ENCODE measurements around the gene PPP1R12B. TPM values are rescaled to one million over a fixed set of nuclear protein-coding genes. Genes with fewer than 3 reads are reported as not detected.
"Not testable (repeated sequence)": the region's sequence is repeated elsewhere in the genome, so short reads cannot be mapped to it uniquely, and the experiment has no call there.

Gene PPP1R12B
- total RNA-seq, 1 experiment from 2014 or later: 13.1 TPM

DNA sequence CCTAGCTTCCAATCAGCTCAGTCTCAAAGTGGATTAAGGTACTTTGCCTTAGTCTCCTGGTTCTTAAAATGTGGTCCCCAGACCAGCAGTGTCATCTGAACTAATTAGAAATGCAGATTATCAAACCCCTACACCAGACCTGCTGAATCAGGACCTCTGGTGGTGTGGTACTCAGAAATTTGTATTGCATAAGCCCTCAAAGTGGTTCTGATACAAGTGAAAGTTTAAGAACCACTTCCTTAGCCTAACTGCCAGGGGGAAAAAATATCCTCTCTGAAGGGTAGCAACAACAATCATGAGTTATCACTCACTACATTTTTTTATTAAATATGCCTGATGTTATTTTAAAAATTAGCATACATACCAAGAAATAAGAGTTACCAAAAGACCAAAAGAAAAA, 131.2 kb downstream of the PPP1R12B start:
- H3K9me3 ChIP-seq (ENCODE audit: control insufficient read depth, insufficient read depth, low read depth, low read length); POLR2A ChIA-PET; in situ Hi-C loops (cut with HindIII; ENCODE audit: low pct_unique_long_range_greater_than_20kb, low sequenced_read_pairs); BruUV-seq (replicated peaks); DNase-seq (ENCODE audit: low read depth, low spot score); H3K27me3 ChIP-seq (ENCODE audit: control insufficient read depth, insufficient read depth, low read length); H3K36me3 ChIP-seq (ENCODE audit: control insufficient read depth, insufficient read depth, low read length); intact Hi-C loops (cut with micrococcal nuclease; ENCODE audit: unreplicated experiment); H3K27ac ChIP-seq (ENCODE audit: low read length); H3K4me1 ChIP-seq (ENCODE audit: control insufficient read depth, insufficient read depth, low read length); ATAC-seq; H3K4me3 ChIP-seq (ENCODE audit: low read depth in 2 of 2, low read length in 2 of 2): not testable (repeated sequence)
- CTCF ChIA-PET: interaction anchor here (0.6 kb wide), 1 partner anchor 111 kb away, joined by 5 read pairs; no protein-coding TSS in a partner anchor

DNA sequence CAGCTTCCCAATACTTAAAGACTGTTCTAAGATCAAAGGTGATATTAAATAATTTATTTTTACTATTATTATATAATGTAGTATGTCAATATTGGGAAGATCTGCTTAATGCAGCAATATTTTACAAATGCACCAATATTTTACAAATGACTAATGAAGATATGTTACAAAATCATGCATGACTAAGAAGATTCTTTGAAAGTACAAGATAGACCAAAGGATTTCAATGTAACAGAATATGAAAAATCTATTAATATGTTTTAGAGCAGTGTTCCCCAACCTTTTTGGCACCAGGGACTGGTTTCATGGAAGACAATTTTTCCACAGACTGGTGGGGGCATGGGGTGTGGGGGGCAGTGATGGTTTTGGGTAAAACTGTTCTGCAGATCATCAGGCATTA, 132.1 kb downstream of the PPP1R12B start:
- intact Hi-C loops (cut with micrococcal nuclease; ENCODE audit: unreplicated experiment); POLR2A ChIA-PET; in situ Hi-C loops (cut with HindIII; ENCODE audit: low pct_unique_long_range_greater_than_20kb, low sequenced_read_pairs): not testable (repeated sequence)

DNA sequence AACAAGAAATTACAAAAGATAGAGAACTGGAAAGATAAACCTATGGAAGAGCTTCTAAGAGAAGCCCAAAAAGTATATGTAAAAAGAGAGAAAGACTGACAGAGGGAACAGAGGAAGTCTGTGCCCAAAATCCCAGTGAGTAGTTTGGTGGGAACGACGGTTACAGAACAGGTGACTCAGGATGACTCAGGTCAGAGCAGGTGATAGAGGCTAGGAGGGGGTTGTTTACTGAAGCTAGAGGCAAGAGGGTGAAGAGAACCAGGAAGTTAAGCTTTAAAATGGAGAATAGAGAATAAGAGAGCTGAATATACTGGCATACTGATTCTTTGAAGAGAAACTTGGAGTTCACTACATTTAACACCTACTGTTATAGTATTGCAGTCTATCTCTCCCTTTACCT, 134.9 kb downstream of the PPP1R12B start:
- H3K4me3 ChIP-seq (ENCODE audit: low read depth in 2 of 2, low read length in 2 of 2); DNase-seq (ENCODE audit: low read depth, low spot score); H3K4me1 ChIP-seq (ENCODE audit: control insufficient read depth, insufficient read depth, low read length); ATAC-seq; intact Hi-C loops (cut with micrococcal nuclease; ENCODE audit: unreplicated experiment); H3K27ac ChIP-seq (ENCODE audit: low read length); in situ Hi-C loops (cut with HindIII; ENCODE audit: low pct_unique_long_range_greater_than_20kb, low sequenced_read_pairs); H3K9me3 ChIP-seq (ENCODE audit: control insufficient read depth, insufficient read depth, low read depth, low read length); H3K36me3 ChIP-seq (ENCODE audit: control insufficient read depth, insufficient read depth, low read length); BruUV-seq (replicated peaks); H3K27me3 ChIP-seq (ENCODE audit: control insufficient read depth, insufficient read depth, low read length): not testable (repeated sequence)
- POLR2A ChIA-PET: interaction anchor here (0.8 kb wide), 1 partner anchor 134 kb away, joined by 14 read pairs; no protein-coding TSS in a partner anchor
- CTCF ChIA-PET: interaction anchor here (0.7 kb wide), 1 partner anchor 767 kb away, joined by 9 read pairs; no protein-coding TSS in a partner anchor

More for the DNA sequence above, 132.1 kb downstream of the PPP1R12B start:
- H3K27ac ChIP-seq (ENCODE audit: low read length); H3K9me3 ChIP-seq (ENCODE audit: control insufficient read depth, insufficient read depth, low read depth, low read length); H3K27me3 ChIP-seq (ENCODE audit: control insufficient read depth, insufficient read depth, low read length); H3K4me3 ChIP-seq (ENCODE audit: low read depth in 2 of 2, low read length in 2 of 2); H3K4me1 ChIP-seq (ENCODE audit: control insufficient read depth, insufficient read depth, low read length); CTCF ChIA-PET; BruUV-seq (replicated peaks); ATAC-seq; H3K36me3 ChIP-seq (ENCODE audit: control insufficient read depth, insufficient read depth, low read length); DNase-seq (ENCODE audit: low read depth, low spot score): not testable (repeated sequence)

DNA sequence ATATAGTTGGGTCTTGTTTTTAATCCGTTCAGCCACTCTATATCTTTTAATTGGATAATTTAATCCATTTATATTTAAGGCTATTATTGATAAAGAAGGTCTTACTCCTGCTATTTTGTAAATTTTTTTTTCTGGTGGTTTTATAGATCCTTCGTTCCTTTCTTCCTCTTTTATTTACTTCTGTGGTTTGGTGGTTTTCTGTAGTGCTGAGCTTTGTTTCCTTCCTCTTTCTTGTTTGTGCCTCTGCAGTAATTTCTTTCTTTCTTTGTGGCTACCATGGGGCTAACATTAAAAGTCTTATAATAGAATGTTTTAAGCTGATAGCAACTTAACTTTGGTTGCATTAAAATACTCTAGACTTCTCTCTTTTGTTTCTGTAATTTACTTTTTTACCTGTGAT, 135.5 kb downstream of the PPP1R12B start:
- H3K4me3 ChIP-seq (ENCODE audit: low read depth in 2 of 2, low read length in 2 of 2); H3K4me1 ChIP-seq (ENCODE audit: control insufficient read depth, insufficient read depth, low read length); intact Hi-C loops (cut with micrococcal nuclease; ENCODE audit: unreplicated experiment); CTCF ChIA-PET; BruUV-seq (replicated peaks); DNase-seq (ENCODE audit: low read depth, low spot score); H3K9me3 ChIP-seq (ENCODE audit: control insufficient read depth, insufficient read depth, low read depth, low read length); in situ Hi-C loops (cut with HindIII; ENCODE audit: low pct_unique_long_range_greater_than_20kb, low sequenced_read_pairs); H3K36me3 ChIP-seq (ENCODE audit: control insufficient read depth, insufficient read depth, low read length); ATAC-seq; H3K27ac ChIP-seq (ENCODE audit: low read length); H3K27me3 ChIP-seq (ENCODE audit: control insufficient read depth, insufficient read depth, low read length): not testable (repeated sequence)
- POLR2A ChIA-PET: interaction anchor here (0.5 to 0.6 kb wide), 2 partner anchors 245 to 294 kb away, joined by 3 read pairs; no protein-coding TSS in a partner anchor

DNA sequence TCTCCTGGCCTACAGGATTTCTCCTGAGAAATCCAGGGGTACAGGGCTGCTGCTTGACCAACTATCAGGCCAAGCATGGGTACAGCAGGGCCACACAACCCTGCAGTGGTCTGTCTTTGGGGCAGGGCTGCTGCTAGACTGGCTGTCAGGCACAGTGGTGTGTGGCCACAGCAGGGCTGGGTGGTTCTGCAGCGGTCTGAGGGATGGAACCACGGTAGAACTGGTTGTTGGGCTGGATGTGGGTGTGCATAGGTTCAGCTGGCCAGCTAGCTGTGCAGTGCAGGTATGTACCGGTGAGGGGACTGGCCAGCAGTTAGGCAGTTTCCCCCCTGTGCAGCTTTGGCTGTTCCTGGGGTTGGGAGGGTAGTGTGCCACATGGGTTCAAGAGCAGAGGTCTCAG, 136.3 kb downstream of the PPP1R12B start:
- BruUV-seq (replicated peaks); H3K27ac ChIP-seq (ENCODE audit: low read length); intact Hi-C loops (cut with micrococcal nuclease; ENCODE audit: unreplicated experiment); DNase-seq (ENCODE audit: low read depth, low spot score); H3K4me1 ChIP-seq (ENCODE audit: control insufficient read depth, insufficient read depth, low read length); in situ Hi-C loops (cut with HindIII; ENCODE audit: low pct_unique_long_range_greater_than_20kb, low sequenced_read_pairs); H3K27me3 ChIP-seq (ENCODE audit: control insufficient read depth, insufficient read depth, low read length); H3K4me3 ChIP-seq (ENCODE audit: low read depth in 2 of 2, low read length in 2 of 2); CTCF ChIA-PET; H3K36me3 ChIP-seq (ENCODE audit: control insufficient read depth, insufficient read depth, low read length); H3K9me3 ChIP-seq (ENCODE audit: control insufficient read depth, insufficient read depth, low read depth, low read length); ATAC-seq: not testable (repeated sequence)
- POLR2A ChIA-PET: interaction anchor here (0.5 kb wide), 1 partner anchor 244 kb away, joined by 3 read pairs; no protein-coding TSS in a partner anchor

DNA sequence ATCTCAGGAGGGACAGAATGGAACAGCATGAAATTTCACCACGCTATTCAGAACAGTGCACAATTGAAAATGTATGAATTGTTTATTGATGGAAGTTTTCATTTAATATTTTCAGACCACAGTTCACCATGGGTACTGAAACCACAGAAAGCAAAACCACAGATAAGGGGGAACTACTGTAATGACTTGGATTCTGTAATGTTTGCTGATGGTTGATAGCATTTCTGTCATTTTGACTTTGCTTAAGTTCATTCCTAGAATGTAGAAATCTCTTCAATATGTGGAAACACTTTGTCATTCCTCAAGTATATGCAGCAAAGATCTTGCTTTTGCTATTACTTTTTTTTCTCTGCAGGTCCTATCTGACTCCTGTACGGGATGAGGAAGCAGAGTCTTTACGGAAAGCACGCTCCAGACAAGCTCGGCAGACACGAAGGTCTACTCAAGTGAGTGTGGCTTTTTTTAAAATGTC, 139.7 kb downstream of the PPP1R12B start:
- H3K27me3 ChIP-seq (ENCODE audit: control insufficient read depth, insufficient read depth, low read length); H3K36me3 ChIP-seq (ENCODE audit: control insufficient read depth, insufficient read depth, low read length); intact Hi-C loops (cut with micrococcal nuclease; ENCODE audit: unreplicated experiment); H3K4me3 ChIP-seq (ENCODE audit: low read depth in 2 of 2, low read length in 2 of 2); BruUV-seq (replicated peaks); CTCF ChIA-PET; H3K9me3 ChIP-seq (ENCODE audit: control insufficient read depth, insufficient read depth, low read depth, low read length); in situ Hi-C loops (cut with HindIII; ENCODE audit: low pct_unique_long_range_greater_than_20kb, low sequenced_read_pairs); POLR2A ChIA-PET; H3K4me1 ChIP-seq (ENCODE audit: control insufficient read depth, insufficient read depth, low read length); DNase-seq (ENCODE audit: low read depth, low spot score); ATAC-seq; H3K27ac ChIP-seq (ENCODE audit: low read length): not testable (repeated sequence)

DNA sequence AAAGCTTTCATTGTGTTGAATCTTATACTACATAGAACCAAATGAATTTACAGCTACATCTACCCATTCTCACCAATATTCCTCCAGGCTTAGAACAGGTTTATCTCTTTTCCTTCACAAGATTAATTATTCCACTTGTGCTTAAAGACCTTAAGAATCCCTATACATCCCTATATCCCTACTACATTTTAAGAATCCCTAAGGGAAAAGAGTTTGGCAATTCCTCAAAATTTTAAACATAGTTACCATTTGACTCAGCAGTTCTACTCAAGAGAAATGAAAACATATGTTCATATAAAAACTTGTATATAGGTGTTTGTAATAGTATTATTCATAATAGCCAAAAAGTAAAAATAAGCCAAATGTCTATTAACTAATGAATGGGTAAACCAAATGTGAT, 140.6 kb downstream of the PPP1R12B start:
- CTCF ChIA-PET; BruUV-seq (replicated peaks); H3K9me3 ChIP-seq (ENCODE audit: control insufficient read depth, insufficient read depth, low read depth, low read length); in situ Hi-C loops (cut with HindIII; ENCODE audit: low pct_unique_long_range_greater_than_20kb, low sequenced_read_pairs); ATAC-seq; H3K4me1 ChIP-seq (ENCODE audit: control insufficient read depth, insufficient read depth, low read length); H3K27me3 ChIP-seq (ENCODE audit: control insufficient read depth, insufficient read depth, low read length); intact Hi-C loops (cut with micrococcal nuclease; ENCODE audit: unreplicated experiment); POLR2A ChIA-PET; H3K4me3 ChIP-seq (ENCODE audit: low read depth in 2 of 2, low read length in 2 of 2); H3K27ac ChIP-seq (ENCODE audit: low read length); DNase-seq (ENCODE audit: low read depth, low spot score); H3K36me3 ChIP-seq (ENCODE audit: control insufficient read depth, insufficient read depth, low read length): not testable (repeated sequence)

DNA sequence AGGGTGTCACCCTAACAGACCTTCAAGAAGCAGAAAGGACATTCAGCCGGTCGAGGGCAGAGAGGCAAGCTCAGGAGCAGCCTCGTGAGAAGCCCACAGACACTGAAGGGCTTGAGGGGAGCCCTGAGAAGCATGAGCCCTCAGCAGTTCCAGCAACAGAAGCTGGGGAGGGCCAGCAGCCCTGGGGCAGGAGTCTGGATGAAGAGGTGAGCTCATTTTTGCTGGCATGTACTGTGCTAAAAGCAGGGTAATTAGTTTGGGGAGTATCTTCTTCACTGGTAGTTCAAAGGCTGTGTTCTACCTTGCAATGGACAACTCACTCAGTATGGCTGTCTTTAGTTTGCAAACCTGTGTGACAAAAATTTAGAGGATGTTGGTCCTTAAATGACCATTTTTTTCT, 144.6 kb downstream of the PPP1R12B start:
- BruUV-seq (replicated peaks); DNase-seq (ENCODE audit: low read depth, low spot score); H3K27me3 ChIP-seq (ENCODE audit: control insufficient read depth, insufficient read depth, low read length); intact Hi-C loops (cut with micrococcal nuclease; ENCODE audit: unreplicated experiment); H3K4me3 ChIP-seq (ENCODE audit: low read depth in 2 of 2, low read length in 2 of 2); H3K4me1 ChIP-seq (ENCODE audit: control insufficient read depth, insufficient read depth, low read length); H3K9me3 ChIP-seq (ENCODE audit: control insufficient read depth, insufficient read depth, low read depth, low read length); POLR2A ChIA-PET; ATAC-seq; CTCF ChIA-PET; H3K27ac ChIP-seq (ENCODE audit: low read length); in situ Hi-C loops (cut with HindIII; ENCODE audit: low pct_unique_long_range_greater_than_20kb, low sequenced_read_pairs); H3K36me3 ChIP-seq (ENCODE audit: control insufficient read depth, insufficient read depth, low read length): not testable (repeated sequence)

Data from Panc1 (cell line).